Measurements from ENCODE around the gene LRIG1.

The LRIG1 gene

GRCh38 chr3:66498687-66499621, 1.9 kb downstream of the LRIG1 start:
- ChIA-PET POLR2A (interaction anchor here (0.9 kb wide), 1 partner anchor 10 kb away, joined by 3 read pairs; no protein-coding TSS in a partner anchor), CTCF (no interaction called here)
- TF ChIP-seq ZNF600 (tag by site-specific recombination; IDR thresholded peaks at IDR 0.05): peak; percentile 12; the same call in 1 of the 2 replicates
- TF ChIP-seq ZNF335 (tag by site-specific recombination; conservative IDR thresholded peaks at IDR 0.05): peak; percentile 90
- no peak; the same call in 1 of the 2 replicates for TF ChIP-seq ZBTB20 (tag by site-specific recombination; IDR thresholded peaks at IDR 0.05)
- no peak for TF ChIP-seq ZNF776 (tag by site-specific recombination; IDR thresholded peaks at IDR 0.05; ENCODE audit: borderline replicate concordance)
- no peak for TF ChIP-seq INSM2 (tag by site-specific recombination; IDR thresholded peaks at IDR 0.05)
- TF ChIP-seq ZFP69B (tag by site-specific recombination; IDR thresholded peaks at IDR 0.05): peak; percentile 98
- no peak; the same call in 1 of the 2 replicates for TF ChIP-seq ZNF266 (tag by site-specific recombination; IDR thresholded peaks at IDR 0.05; ENCODE audit: low read depth)
- TF ChIP-seq, protein P1, sequence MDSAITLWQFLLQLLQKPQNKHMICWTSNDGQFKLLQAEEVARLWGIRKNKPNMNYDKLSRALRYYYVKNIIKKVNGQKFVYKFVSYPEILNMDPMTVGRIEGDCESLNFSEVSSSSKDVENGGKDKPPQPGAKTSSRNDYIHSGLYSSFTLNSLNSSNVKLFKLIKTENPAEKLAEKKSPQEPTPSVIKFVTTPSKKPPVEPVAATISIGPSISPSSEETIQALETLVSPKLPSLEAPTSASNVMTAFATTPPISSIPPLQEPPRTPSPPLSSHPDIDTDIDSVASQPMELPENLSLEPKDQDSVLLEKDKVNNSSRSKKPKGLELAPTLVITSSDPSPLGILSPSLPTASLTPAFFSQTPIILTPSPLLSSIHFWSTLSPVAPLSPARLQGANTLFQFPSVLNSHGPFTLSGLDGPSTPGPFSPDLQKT (IDR thresholded peaks at IDR 0.05; ENCODE audit: borderline replicate concordance, low read depth, low read length): no peak
- TF ChIP-seq, protein P2, sequence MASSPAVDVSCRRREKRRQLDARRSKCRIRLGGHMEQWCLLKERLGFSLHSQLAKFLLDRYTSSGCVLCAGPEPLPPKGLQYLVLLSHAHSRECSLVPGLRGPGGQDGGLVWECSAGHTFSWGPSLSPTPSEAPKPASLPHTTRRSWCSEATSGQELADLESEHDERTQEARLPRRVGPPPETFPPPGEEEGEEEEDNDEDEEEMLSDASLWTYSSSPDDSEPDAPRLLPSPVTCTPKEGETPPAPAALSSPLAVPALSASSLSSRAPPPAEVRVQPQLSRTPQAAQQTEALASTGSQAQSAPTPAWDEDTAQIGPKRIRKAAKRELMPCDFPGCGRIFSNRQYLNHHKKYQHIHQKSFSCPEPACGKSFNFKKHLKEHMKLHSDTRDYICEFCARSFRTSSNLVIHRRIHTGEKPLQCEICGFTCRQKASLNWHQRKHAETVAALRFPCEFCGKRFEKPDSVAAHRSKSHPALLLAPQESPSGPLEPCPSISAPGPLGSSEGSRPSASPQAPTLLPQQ (tag by site-specific recombination; IDR thresholded peaks at IDR 0.05): peak; percentile 98
- peak; percentile 58 for TF ChIP-seq KLF1 (tag by site-specific recombination; IDR thresholded peaks at IDR 0.05)
- peak; percentile 28; the same call in 1 of the 2 replicates for TF ChIP-seq SCRT1 (tag by site-specific recombination; IDR thresholded peaks at IDR 0.05; ENCODE audit: borderline replicate concordance)
- no peak for TF ChIP-seq TSHZ1 (tag by site-specific recombination; IDR thresholded peaks at IDR 0.05; ENCODE audit: borderline replicate concordance)
- TF ChIP-seq GLIS2 (tag by site-specific recombination; IDR thresholded peaks at IDR 0.05): peak; percentile 24
- TF ChIP-seq ZNF394 (tag by site-specific recombination; IDR thresholded peaks at IDR 0.05; ENCODE audit: borderline replicate concordance): no peak
- peak; percentile 74 for TF ChIP-seq SCRT2 (tag by site-specific recombination; IDR thresholded peaks at IDR 0.05)
- peak; percentile 95 for TF ChIP-seq ZNF121 (tag by site-specific recombination; IDR thresholded peaks at IDR 0.05)
- peak; percentile 84 for TF ChIP-seq ZNF423 (tag by site-specific recombination; IDR thresholded peaks at IDR 0.05)
- TF ChIP-seq ZBTB8A (tag by site-specific recombination; IDR thresholded peaks at IDR 0.05): peak; percentile 16
- H3K4me1 ChIP-seq (ENCODE audit: control insufficient read depth, insufficient read depth, low read length): peaks cover 29% of the 10 kb centered on the region
- no peaks in the 10 kb centered on the region for H3K36me3 ChIP-seq (ENCODE audit: control insufficient read depth in 2 of 2, insufficient read depth in 1 of 2, low read length in 2 of 2)
- peak overlapping the region; percentile 96 for H3K4me3 ChIP-seq (ENCODE audit: low read depth, low read length)
- no peaks in the 10 kb centered on the region for H3K9me3 ChIP-seq (ENCODE audit: control insufficient read depth, insufficient read depth, low read depth, low read length)
- H3K27ac ChIP-seq (ENCODE audit: extremely low read depth, low read depth, low read length): no peak overlapping the region
